ENCODE data around the gene UBASH3B. TPM values are rescaled to one million over a fixed set of nuclear protein-coding genes. Genes with fewer than 3 reads are reported as not detected.
A peak's percentile ranks its signal among the peaks of the same experiment; 100 is the strongest.

Gene UBASH3B
- total and polyA plus RNA-seq, 2 donors (not counting 1 experiment from before 2014, with no cell fraction given) = 13.1 to 44.4 TPM

DNA sequence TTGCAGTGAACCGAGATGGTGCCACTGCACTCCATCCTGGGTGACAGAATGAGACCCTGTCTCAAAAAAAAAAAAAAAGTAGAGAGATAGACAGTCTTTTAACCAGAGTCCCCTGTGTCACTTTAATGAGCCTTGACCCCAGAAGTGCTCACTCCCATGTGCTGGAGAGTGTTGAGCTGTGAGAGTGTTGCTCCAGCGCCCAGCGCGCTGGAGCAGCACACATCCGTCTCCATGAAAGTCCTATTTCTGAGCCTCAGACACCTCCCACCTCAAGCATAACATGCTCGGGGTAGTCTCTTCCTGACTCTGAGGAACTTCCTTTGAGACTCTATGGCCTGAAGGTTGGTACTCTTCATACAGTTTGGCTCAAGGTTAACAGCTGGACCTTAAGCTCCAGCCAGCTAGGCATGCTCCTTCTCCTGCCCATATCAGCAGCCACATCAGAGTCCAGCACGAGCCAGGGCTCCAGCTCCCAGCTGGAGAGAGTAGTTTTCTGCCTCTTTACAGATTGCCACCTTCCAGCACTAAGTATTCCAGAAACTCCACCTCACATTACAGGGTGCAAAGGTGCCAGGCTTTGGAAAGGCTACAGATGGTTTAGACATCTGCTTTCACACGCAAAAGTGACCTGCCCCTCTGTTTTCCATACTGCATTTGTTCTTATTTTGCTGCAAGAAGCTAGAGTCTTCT is 29.4 kb upstream of the UBASH3B start:
- no peaks in the 10 kb centered on the region for H3K36me3 ChIP-seq (ENCODE audit: control insufficient read depth, insufficient read depth, low read length)
- TF ChIP-seq, protein P1, sequence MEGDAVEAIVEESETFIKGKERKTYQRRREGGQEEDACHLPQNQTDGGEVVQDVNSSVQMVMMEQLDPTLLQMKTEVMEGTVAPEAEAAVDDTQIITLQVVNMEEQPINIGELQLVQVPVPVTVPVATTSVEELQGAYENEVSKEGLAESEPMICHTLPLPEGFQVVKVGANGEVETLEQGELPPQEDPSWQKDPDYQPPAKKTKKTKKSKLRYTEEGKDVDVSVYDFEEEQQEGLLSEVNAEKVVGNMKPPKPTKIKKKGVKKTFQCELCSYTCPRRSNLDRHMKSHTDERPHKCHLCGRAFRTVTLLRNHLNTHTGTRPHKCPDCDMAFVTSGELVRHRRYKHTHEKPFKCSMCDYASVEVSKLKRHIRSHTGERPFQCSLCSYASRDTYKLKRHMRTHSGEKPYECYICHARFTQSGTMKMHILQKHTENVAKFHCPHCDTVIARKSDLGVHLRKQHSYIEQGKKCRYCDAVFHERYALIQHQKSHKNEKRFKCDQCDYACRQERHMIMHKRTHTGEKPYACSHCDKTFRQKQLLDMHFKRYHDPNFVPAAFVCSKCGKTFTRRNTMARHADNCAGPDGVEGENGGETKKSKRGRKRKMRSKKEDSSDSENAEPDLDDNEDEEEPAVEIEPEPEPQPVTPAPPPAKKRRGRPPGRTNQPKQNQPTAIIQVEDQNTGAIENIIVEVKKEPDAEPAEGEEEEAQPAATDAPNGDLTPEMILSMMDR (conservative IDR thresholded peaks at IDR 0.05 in 1 of 2, IDR thresholded peaks at IDR 0.05 in 1 of 2; ENCODE audit: low read depth in 1 of 2, low read length in 2 of 2) = no peak
- TF ChIP-seq EZH2 (IDR thresholded peaks at IDR 0.05; ENCODE audit: low read length, missing control alignments) = no peak
- no peak overlapping the region for H3K9ac ChIP-seq (ENCODE audit: insufficient read depth, low read length)
- H3K79me2 ChIP-seq (ENCODE audit: control insufficient read depth, insufficient read depth, low read length) = no peaks in the 10 kb centered on the region
- no peak overlapping the region for H2AFZ ChIP-seq (ENCODE audit: low read length)
- no peak overlapping the region for H3K4me3 ChIP-seq (replicated peaks in 1 of 4; ENCODE audit: control extremely low read depth in 1 of 4, insufficient read depth in 1 of 4, low read depth in 3 of 4, low read length in 4 of 4)
- H3K4me1 ChIP-seq (ENCODE audit: control insufficient read depth, extremely low read depth, insufficient read depth, low read length) = no peaks in the 10 kb centered on the region
- DNase-seq (ENCODE audit: low read depth in 2 of 2) = no peak
- H3K9me3 ChIP-seq (ENCODE audit: control insufficient read depth, insufficient read depth, low read depth, low read length) = no peaks in the 10 kb centered on the region
- peaks cover 3% of the 10 kb centered on the region for H3K27me3 ChIP-seq (ENCODE audit: control insufficient read depth, insufficient read depth, low read length)
- H4K20me1 ChIP-seq (ENCODE audit: control insufficient read depth, extremely low read depth, insufficient read depth, low read length) = no peaks in the 10 kb centered on the region
- no peak overlapping the region for H3K27ac ChIP-seq (ENCODE audit: insufficient read depth, low read length)
- H3K4me2 ChIP-seq (ENCODE audit: extremely low read depth, insufficient read depth, low read length) = no peak overlapping the region

DNA sequence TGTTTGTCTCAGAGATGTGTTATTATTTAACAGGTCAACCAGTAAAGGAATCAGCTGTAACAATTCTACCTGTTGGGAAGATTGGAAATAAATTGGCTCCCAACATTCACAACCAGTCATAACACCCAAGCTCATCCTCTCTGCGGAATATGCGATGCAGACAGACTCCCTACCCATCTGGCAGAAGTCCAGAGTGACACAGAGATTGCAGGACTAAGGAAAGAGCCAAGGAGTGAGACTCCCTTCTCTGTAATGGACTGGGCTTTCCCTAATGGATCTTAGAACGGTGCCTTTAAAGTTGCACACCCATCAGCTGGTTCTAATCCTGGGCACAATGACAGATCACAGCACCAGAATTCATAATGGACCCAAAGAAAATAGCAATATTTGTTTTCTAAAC is 27.8 kb upstream of the UBASH3B start:
- H3K9ac ChIP-seq (ENCODE audit: insufficient read depth, low read length) = no peak overlapping the region
- H2AFZ ChIP-seq (ENCODE audit: low read length) = no peak overlapping the region
- TF ChIP-seq EZH2 (IDR thresholded peaks at IDR 0.05; ENCODE audit: low read length, missing control alignments) = no peak
- TF ChIP-seq, protein P1 (conservative IDR thresholded peaks at IDR 0.05 in 1 of 2, IDR thresholded peaks at IDR 0.05 in 1 of 2; ENCODE audit: low read depth in 1 of 2, low read length in 2 of 2) = no peak
- H3K4me1 ChIP-seq (ENCODE audit: control insufficient read depth, extremely low read depth, insufficient read depth, low read length) = no peaks in the 10 kb centered on the region
- H3K27ac ChIP-seq (ENCODE audit: insufficient read depth, low read length) = no peak overlapping the region
- no peak overlapping the region for H3K4me2 ChIP-seq (ENCODE audit: extremely low read depth, insufficient read depth, low read length)
- H3K36me3 ChIP-seq (ENCODE audit: control insufficient read depth, insufficient read depth, low read length) = no peaks in the 10 kb centered on the region
- DNase-seq (ENCODE audit: low read depth in 2 of 2) = peak in 1 of 2 donors; percentile 11
- peaks cover 2% of the 10 kb centered on the region for H3K27me3 ChIP-seq (ENCODE audit: control insufficient read depth, insufficient read depth, low read length)
- no peaks in the 10 kb centered on the region for H4K20me1 ChIP-seq (ENCODE audit: control insufficient read depth, extremely low read depth, insufficient read depth, low read length)
- no peaks in the 10 kb centered on the region for H3K79me2 ChIP-seq (ENCODE audit: control insufficient read depth, insufficient read depth, low read length)
- H3K4me3 ChIP-seq (replicated peaks in 1 of 4; ENCODE audit: control extremely low read depth in 1 of 4, insufficient read depth in 1 of 4, low read depth in 3 of 4, low read length in 4 of 4) = no peak overlapping the region
- H3K9me3 ChIP-seq (ENCODE audit: control insufficient read depth, insufficient read depth, low read depth, low read length) = no peaks in the 10 kb centered on the region

DNA sequence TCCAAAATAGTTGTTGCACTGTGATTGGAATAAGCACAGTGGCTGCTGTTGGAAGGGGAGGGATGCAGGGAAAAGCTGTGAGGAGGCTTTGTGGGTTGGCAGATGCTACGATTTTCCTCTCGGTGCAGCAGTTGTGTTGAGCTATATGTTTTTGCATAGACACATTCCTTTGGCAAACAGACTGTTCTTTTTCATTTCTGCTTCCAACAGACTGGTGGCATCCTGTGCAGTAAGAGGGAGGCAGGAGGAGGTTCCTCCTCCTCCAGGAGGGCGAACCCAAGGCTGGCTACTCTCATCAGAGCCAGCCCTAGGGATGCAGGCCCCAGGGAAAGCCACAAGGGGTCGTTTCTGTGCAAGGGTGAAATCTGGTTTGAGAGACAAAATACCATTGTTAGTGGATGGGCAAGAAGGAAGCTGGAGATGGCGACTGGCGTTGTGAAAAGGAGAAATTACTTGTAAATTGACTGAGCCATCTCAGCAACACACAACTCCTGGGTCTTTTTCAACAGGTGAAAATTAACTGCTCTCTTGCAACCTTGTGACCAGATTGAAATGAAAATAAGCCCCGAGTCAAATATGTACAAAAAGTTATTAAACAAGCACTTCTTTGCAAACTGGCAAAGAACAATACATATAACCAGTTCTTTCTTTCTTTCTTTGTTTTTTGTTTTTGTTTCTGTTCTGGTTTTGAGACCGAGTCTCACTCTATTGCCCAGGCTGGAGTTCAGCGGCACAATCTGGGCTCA is 26.5 kb upstream of the UBASH3B start:
- Histone ChIP-seq H3K36me3 (ENCODE audit: control insufficient read depth, insufficient read depth, low read length) (no peaks in the 10 kb centered on the region), H3K4me3 (replicated peaks in 1 of 4; ENCODE audit: control extremely low read depth in 1 of 4, insufficient read depth in 1 of 4, low read depth in 3 of 4, low read length in 4 of 4) (no peak overlapping the region), H3K4me1 (ENCODE audit: control insufficient read depth, extremely low read depth, insufficient read depth, low read length) (no peaks in the 10 kb centered on the region), H3K27ac (ENCODE audit: insufficient read depth, low read length) (no peak overlapping the region), H3K9me3 (ENCODE audit: control insufficient read depth, insufficient read depth, low read depth, low read length) (no peaks in the 10 kb centered on the region), H2AFZ (ENCODE audit: low read length) (no peak overlapping the region), H3K9ac (ENCODE audit: insufficient read depth, low read length) (no peak overlapping the region), H3K4me2 (ENCODE audit: extremely low read depth, insufficient read depth, low read length) (no peak overlapping the region), H4K20me1 (ENCODE audit: control insufficient read depth, extremely low read depth, insufficient read depth, low read length) (no peaks in the 10 kb centered on the region), H3K27me3 (ENCODE audit: control insufficient read depth, insufficient read depth, low read length) (no peaks in the 10 kb centered on the region), H3K79me2 (ENCODE audit: control insufficient read depth, insufficient read depth, low read length) (no peaks in the 10 kb centered on the region)
- peak; percentile 59 to 79 for DNase-seq (ENCODE audit: low read depth in 2 of 2)
- TF ChIP-seq EZH2 (IDR thresholded peaks at IDR 0.05; ENCODE audit: low read length, missing control alignments) = no peak
- TF ChIP-seq, protein P1 (conservative IDR thresholded peaks at IDR 0.05 in 1 of 2, IDR thresholded peaks at IDR 0.05 in 1 of 2; ENCODE audit: low read depth in 1 of 2, low read length in 2 of 2) = peak; percentile 93 to 96

Measured in fibroblast of lung (primary cell).